ENCODE data around the gene SERTAD4.

The SERTAD4 gene

DNA sequence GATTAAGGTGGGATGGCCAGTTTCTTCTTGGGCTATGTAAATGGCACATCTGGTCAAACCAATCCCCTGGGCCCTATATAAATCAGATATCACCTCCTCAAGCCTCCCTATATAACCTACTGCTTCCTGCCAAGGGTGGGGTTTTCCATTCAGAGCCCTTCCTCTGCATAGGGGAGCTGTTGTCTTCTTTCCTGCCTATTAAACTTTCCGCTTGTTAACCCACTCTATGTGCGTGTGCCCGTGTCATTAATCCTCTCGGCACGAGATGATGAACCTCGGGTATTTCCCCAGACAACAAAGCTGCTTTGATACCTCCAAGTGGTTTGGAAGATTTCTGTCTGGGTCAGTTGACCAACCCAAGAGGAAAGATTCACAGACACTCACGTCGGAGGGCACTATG is 19.3 kb upstream of the SERTAD4 start:
- no peak overlapping the region for H3K4me3 ChIP-seq (ENCODE audit: low read length)
- 95% methylated on average over 8 of the region's 8 CpGs for WGBS
- no peak overlapping the region for H3K9ac ChIP-seq (ENCODE audit: low read depth, low read length)

DNA sequence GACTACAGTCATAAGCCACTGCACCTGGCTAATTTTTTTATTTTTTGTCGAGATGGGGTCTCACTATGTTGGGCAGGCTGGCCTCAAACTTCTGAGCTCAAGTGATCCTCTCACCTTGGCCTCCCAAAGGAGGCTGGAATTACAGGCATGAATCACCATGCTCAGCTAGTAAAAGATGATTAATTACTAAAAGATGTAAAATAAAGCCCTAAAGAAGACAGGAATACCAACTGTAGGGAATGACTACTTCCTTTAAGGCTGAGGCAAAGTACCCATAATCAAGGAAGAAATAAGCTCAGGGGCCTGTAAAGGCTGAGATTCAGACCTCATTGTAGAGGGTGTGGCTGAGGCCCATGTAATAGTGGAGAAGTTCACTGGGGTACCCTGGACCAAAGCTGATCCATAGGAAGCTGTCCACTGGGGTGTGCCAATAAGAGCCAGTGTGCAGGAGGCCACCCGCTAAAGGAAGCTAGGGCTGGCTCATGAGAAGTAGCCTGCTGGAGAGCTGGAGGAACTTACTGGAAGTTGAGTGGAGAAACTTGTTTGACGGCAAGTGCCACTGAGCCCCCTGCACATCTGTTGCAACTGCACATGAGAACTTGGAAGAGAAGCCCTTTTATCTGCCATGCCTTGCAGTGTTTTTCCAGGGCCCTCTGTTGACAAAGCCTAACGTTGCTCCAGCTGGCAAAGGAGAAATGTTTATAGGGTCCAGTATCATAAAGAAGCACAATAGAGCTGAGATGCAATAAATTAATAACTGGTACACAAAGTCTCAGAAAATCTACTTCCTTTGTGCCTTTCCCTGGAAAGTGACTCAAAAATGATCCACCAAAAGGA is 17.8 kb upstream of the SERTAD4 start:
- WGBS = 87% methylated on average over 4 of the region's 4 CpGs
- peaks cover 7% of the 10 kb centered on the region; the same call in 1 of the 2 replicates for H3K4me1 ChIP-seq (ENCODE audit: insufficient read depth, low read length)

More for the DNA sequence above, 19.3 kb upstream of the SERTAD4 start:
- Histone ChIP-seq H3K9me3 (ENCODE audit: insufficient read depth, low read depth, low read length) (no peaks in the 10 kb centered on the region), H3K4me1 (ENCODE audit: insufficient read depth, low read length) (peaks cover 7% of the 10 kb centered on the region; the same call in 1 of the 2 replicates), H3K36me3 (ENCODE audit: insufficient read depth, low read length) (no peaks in the 10 kb centered on the region), H3K27ac (ENCODE audit: low read depth, low read length) (no peak overlapping the region), H3K27me3 (ENCODE audit: insufficient read depth, low read length) (no peaks in the 10 kb centered on the region)

DNA sequence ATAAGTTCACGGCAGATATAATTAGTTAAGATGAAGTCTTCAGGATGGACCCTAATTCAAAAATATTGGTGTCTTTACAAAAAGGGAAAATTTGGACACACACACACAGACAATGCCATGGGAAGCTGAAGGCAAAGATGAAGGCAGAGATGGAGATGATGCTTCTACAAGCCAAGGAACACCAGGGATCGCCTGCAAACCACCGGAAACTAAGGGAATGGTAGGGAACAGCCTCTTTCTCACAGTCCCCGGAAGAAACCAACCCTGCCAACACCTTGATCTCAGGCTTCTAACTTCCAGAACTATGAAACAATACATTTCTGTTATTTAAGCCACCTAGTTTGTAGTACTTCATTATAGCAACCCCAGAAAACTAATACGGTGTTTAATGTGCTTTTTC is 15.1 kb upstream of the SERTAD4 start:
- no peaks in the 10 kb centered on the region for H3K27me3 ChIP-seq (ENCODE audit: insufficient read depth, low read length)
- WGBS = 86% methylated on average over 3 of the region's 5 CpGs
- no peaks in the 10 kb centered on the region for H3K36me3 ChIP-seq (ENCODE audit: insufficient read depth, low read length)
- no peak overlapping the region for H3K9ac ChIP-seq (ENCODE audit: low read depth, low read length)
- no peak overlapping the region for H3K27ac ChIP-seq (ENCODE audit: low read depth, low read length)
- peaks cover 9% of the 10 kb centered on the region for H3K4me1 ChIP-seq (ENCODE audit: insufficient read depth, low read length)
- no peak overlapping the region for H3K4me3 ChIP-seq (ENCODE audit: low read length)
- H3K9me3 ChIP-seq (ENCODE audit: insufficient read depth, low read depth, low read length) = no peaks in the 10 kb centered on the region

More for the DNA sequence above, 17.8 kb upstream of the SERTAD4 start:
- no peaks in the 10 kb centered on the region for H3K27me3 ChIP-seq (ENCODE audit: insufficient read depth, low read length)
- H3K9ac ChIP-seq (ENCODE audit: low read depth, low read length) = no peak overlapping the region
- no peak overlapping the region for H3K4me3 ChIP-seq (ENCODE audit: low read length)
- H3K9me3 ChIP-seq (ENCODE audit: insufficient read depth, low read depth, low read length) = no peaks in the 10 kb centered on the region
- no peak overlapping the region for H3K27ac ChIP-seq (ENCODE audit: low read depth, low read length)
- H3K36me3 ChIP-seq (ENCODE audit: insufficient read depth, low read length) = no peaks in the 10 kb centered on the region

DNA sequence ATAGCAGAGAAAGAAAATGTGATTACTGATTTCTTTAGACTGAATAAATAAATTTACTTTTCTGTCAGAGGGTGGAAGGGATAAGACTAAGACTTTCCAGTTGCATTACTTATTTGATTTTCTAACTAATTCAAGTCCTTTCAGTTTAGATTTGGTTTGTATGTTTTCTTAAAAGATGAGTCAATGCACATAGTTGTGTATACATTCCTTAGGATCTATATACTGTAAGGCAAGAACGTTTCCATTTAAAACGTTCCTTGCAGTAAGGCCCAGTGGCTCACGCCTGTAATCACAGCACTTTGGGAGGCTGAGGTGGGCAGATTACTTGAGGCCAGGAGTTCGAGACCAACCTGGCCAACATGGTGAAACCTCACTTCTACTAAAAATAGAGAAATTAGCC is 14.5 kb upstream of the SERTAD4 start:
- H3K4me3 ChIP-seq (ENCODE audit: low read length) = no peak overlapping the region
- WGBS = 93% methylated on average over 4 of the region's 4 CpGs
- peaks cover 10% of the 10 kb centered on the region for H3K4me1 ChIP-seq (ENCODE audit: insufficient read depth, low read length)
- H3K36me3 ChIP-seq (ENCODE audit: insufficient read depth, low read length) = no peaks in the 10 kb centered on the region
- H3K27me3 ChIP-seq (ENCODE audit: insufficient read depth, low read length) = no peaks in the 10 kb centered on the region
- no peak overlapping the region for H3K9ac ChIP-seq (ENCODE audit: low read depth, low read length)
- no peak overlapping the region for H3K27ac ChIP-seq (ENCODE audit: low read depth, low read length)
- no peaks in the 10 kb centered on the region for H3K9me3 ChIP-seq (ENCODE audit: insufficient read depth, low read depth, low read length)

DNA sequence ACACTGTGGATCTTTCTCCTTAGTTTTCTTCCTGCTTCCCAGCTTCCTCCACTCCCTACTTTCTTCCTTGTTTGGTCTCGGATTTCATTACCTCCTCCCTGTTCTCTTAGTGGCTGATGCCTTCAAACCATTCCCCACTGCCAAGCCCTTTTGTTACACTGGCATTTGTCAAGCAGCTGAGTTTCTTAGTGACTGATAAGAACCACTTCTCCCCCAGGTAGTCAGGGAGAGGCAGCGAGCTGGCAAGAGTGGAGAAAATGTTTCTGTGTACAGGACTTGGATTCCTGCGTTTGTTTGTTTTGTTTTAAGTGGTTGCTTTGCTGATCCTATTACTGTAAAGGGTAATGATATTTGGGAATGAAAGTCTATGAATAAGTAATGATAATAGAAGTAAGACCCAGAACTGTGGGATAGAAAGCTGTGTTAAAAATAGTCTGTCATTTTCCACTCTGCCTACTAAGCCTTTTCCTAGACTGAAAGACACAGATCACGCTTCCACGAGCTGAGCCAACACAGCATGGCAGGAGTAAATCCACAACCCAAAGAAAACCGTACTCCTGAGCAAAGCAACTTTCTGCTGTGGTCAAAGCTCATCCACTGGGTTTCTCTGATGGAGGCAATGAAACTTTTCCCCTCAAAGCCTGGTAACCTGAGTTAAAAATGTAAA is 10.1 kb upstream of the SERTAD4 start:
- no peaks in the 10 kb centered on the region for H3K36me3 ChIP-seq (ENCODE audit: insufficient read depth, low read length)
- WGBS = 60% methylated on average over 6 of the region's 6 CpGs
- no peak overlapping the region for H3K4me3 ChIP-seq (ENCODE audit: low read length)
- H3K9me3 ChIP-seq (ENCODE audit: insufficient read depth, low read depth, low read length) = no peaks in the 10 kb centered on the region
- H3K9ac ChIP-seq (ENCODE audit: low read depth, low read length) = no peak overlapping the region
- H3K27ac ChIP-seq (ENCODE audit: low read depth, low read length) = no peak overlapping the region
- H3K4me1 ChIP-seq (ENCODE audit: insufficient read depth, low read length) = peaks cover 12% of the 10 kb centered on the region
- no peaks in the 10 kb centered on the region for H3K27me3 ChIP-seq (ENCODE audit: insufficient read depth, low read length)

DNA sequence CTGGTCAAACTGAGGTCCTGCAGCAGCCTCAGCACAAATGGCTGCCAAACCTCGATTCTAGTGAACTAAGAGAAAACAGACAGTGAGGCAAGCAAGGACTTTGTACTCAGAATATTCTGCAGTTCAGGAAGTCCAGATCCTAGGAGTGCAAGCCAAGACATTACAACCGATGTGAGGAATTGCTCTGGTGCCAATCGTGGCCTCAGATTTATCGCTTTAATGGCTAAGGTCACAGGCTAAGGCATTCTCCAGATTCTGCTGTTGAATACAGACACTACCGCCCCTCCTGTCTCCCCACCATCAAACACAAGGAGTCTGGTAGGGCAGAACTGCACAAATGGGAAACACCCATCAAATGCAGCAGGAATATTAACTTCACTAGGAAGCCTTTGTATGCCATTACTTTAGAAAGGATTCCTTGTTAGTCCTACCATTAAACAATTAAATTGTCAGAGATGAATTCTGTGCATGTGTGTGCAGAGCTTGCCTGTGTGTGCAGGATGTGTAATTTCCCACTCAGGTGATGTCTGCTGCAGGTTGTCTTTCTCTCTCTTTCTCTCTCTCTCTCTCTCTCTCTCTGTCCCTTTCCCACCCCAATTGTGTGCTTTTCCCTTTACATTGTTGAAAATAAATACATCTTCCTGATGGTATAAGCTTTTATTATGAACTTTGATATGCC is 9.2 kb upstream of the SERTAD4 start:
- no peak overlapping the region for H3K27ac ChIP-seq (ENCODE audit: low read depth, low read length)
- no peaks in the 10 kb centered on the region for H3K36me3 ChIP-seq (ENCODE audit: insufficient read depth, low read length)
- WGBS = 87% methylated on average over 5 of the region's 5 CpGs
- no peaks in the 10 kb centered on the region for H3K9me3 ChIP-seq (ENCODE audit: insufficient read depth, low read depth, low read length)
- H3K4me1 ChIP-seq (ENCODE audit: insufficient read depth, low read length) = peaks cover 12% of the 10 kb centered on the region
- no peaks in the 10 kb centered on the region for H3K27me3 ChIP-seq (ENCODE audit: insufficient read depth, low read length)
- no peak overlapping the region for H3K4me3 ChIP-seq (ENCODE audit: low read length)
- no peak overlapping the region for H3K9ac ChIP-seq (ENCODE audit: low read depth, low read length)

DNA sequence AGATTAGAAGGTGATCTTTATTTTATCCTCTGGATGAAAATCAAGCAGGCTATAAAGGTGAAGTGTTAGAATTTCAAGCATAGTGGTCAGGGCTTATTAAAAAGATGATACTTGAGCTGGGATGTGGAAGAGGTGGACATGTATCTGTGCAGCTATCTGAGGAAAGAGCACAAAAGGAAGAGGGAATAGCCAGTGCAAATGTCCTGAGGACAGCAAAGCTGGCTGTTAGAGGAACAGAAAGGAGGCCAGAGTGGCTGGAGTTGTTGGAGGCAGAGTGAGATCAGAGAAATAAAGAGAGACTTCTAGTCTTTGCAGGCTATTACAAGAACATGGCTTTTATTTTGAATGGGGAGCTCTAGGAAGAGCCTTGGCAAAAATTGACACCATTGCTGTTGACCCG is 4.4 kb upstream of the SERTAD4 start:
- Histone ChIP-seq H3K27ac (ENCODE audit: low read depth, low read length) (no peak overlapping the region), H3K4me3 (ENCODE audit: low read length) (no peak overlapping the region), H3K27me3 (ENCODE audit: insufficient read depth, low read length) (peaks cover 29% of the 10 kb centered on the region), H3K9ac (ENCODE audit: low read depth, low read length) (no peak overlapping the region), H3K36me3 (ENCODE audit: insufficient read depth, low read length) (no peaks in the 10 kb centered on the region), H3K4me1 (ENCODE audit: insufficient read depth, low read length) (peaks cover 9% of the 10 kb centered on the region), H3K9me3 (ENCODE audit: insufficient read depth, low read depth, low read length) (no peaks in the 10 kb centered on the region)
- 92% methylated on average over 1 of the region's 1 CpG for WGBS

DNA sequence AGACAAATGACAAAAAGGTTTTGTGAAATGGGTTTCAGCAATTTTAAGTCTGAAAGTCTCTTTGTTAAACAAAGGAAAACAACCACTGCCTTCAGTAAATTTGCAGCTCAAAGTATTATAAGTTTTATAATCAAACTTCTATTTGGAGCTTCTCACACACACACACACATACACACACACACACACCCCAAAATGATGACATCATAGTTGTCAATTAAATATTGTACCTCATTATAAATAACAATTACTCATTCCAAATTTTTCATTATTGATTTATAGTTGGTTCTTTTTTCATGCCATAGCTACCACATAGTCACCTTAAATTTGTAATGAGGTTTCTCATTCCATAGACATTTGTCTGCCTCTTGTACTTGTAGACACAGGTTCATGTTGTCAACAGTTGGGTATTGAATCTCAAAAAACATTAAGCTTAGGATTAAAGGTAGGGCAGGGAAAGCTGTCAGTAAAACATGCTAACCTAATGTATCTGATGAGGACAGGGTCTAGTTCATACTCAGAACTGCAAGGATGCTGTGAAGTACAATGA is 2.4 kb upstream of the SERTAD4 start:
- Histone ChIP-seq H3K27me3 (ENCODE audit: insufficient read depth, low read length) (peaks cover 49% of the 10 kb centered on the region), H3K27ac (ENCODE audit: low read depth, low read length) (no peak overlapping the region), H3K4me3 (ENCODE audit: low read length) (no peak overlapping the region), H3K36me3 (ENCODE audit: insufficient read depth, low read length) (no peaks in the 10 kb centered on the region), H3K9ac (ENCODE audit: low read depth, low read length) (no peak overlapping the region), H3K4me1 (ENCODE audit: insufficient read depth, low read length) (peaks cover 16% of the 10 kb centered on the region), H3K9me3 (ENCODE audit: insufficient read depth, low read depth, low read length) (no peaks in the 10 kb centered on the region)

DNA sequence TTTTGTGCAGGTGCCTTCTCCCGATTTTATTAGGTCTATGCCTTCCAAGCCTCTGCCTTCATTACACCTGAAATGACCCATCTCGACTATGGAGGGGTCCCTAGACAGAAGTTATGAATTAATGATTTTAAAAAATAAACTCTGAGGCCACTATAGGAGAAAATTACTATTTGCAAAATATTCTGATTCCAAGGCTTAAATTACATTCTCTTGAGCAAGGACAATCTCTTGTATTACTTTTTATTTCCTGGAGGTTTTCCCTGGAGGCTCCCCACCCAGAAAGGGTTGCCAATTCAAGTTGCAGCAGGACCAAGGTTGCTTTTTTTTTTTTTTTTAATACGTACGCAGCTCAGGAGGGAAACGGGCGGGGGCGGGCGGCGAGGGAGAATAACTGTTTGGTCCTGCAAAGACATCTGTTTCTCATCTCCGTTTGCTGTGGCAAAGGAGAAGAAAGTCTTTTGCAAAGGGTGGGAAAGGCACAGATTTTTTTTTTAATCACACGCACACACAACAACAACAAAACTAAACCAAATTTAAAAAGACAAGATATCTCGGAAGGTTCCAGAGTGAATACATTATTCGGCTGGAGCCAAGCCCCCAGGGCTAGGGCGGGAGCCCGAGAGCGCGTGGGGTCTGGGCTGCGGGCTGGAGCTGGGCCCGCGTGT is 618 bp upstream of the SERTAD4 start:
- Histone ChIP-seq H3K27ac (ENCODE audit: low read depth, low read length) (no peak overlapping the region), H3K4me1 (ENCODE audit: insufficient read depth, low read length) (peaks cover 25% of the 10 kb centered on the region), H3K4me3 (ENCODE audit: low read length) (peak overlapping the region; percentile 75), H3K9ac (ENCODE audit: low read depth, low read length) (no peak overlapping the region), H3K36me3 (ENCODE audit: insufficient read depth, low read length) (no peaks in the 10 kb centered on the region), H3K9me3 (ENCODE audit: insufficient read depth, low read depth, low read length) (no peaks in the 10 kb centered on the region), H3K27me3 (ENCODE audit: insufficient read depth, low read length) (peaks cover 61% of the 10 kb centered on the region)
- WGBS = 2% methylated on average over 19 of the region's 20 CpGs

DNA sequence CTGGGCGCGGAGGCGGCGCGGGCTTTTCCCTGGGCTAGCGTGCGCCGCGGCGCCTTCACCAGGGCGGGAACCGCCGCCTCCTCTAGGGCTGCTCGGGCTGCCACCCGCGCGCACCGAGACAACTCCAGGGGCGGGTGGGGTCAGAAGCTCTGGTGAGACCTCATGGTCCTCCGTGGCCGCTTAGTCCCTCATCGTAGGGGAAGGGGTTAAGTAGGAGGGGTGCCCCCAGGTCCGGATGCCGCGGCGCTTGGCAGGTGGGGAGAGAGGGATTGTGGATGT is 559 bp downstream of the SERTAD4 start:
- H3K27me3 ChIP-seq (ENCODE audit: insufficient read depth, low read length) = peaks cover 61% of the 10 kb centered on the region

More for the DNA sequence above, 559 bp downstream of the SERTAD4 start:
- Histone ChIP-seq H3K36me3 (ENCODE audit: insufficient read depth, low read length) (no peaks in the 10 kb centered on the region), H3K4me3 (ENCODE audit: low read length) (peak overlapping the region; percentile 75), H3K4me1 (ENCODE audit: insufficient read depth, low read length) (peaks cover 37% of the 10 kb centered on the region), H3K9ac (ENCODE audit: low read depth, low read length) (peak overlapping the region; percentile 70), H3K27ac (ENCODE audit: low read depth, low read length) (no peak overlapping the region), H3K9me3 (ENCODE audit: insufficient read depth, low read depth, low read length) (no peaks in the 10 kb centered on the region)
- under 1% methylated on average over 26 of the region's 26 CpGs for WGBS
